OCI-LY7 (cell line): ENCODE data around the gene ULK4. TPM values are rescaled to one million over a fixed set of nuclear protein-coding genes. Genes with fewer than 3 reads are reported as not detected.

Experiments
- BruUV-seq: library from RNA; stranded (reverse); fragments of 400-500 nt; replicated peaks from 2 replicates; lab custom pipeline; 2021; lab: Mats Ljungman, UMichigan
- CTCF ChIA-PET: fragments of 300-600 bp; sonication (Branson Sonifier 250); formaldehyde crosslinking; loops from one replicate; lab custom pipeline; 2022; ENCODE audit warnings: antibody characterized with exemption; ENCODE audit not compliant: unreplicated experiment; lab: Charles Lee
- POLR2A ChIA-PET: fragments of 300-600 bp; sonication (Branson Sonifier 250); formaldehyde crosslinking; loops from one replicate; lab custom pipeline; 2022; ENCODE audit warnings: antibody characterized with exemption; lab: Charles Lee
- DNase-seq: peaks from one replicate; pipeline ENCODE4 v3.0.0-alpha.2; 2015; ENCODE audit warnings: low spot score
- H2AFZ ChIP-seq: fragments of 200-600 bp; sonication (generic), shearing (Covaris generic); 2 replicates; pipeline ENCODE4 v1.6.1; 2014; ENCODE audit warnings: mild to moderate bottlenecking, antibody characterized with exemption, low read length, moderate library complexity
- H3K27ac ChIP-seq: fragments of 200-600 bp; sonication (generic); 2 replicates; pipeline ENCODE4 v1.5.1; 2014; ENCODE audit warnings: mixed run types, low read depth, mild to moderate bottlenecking, moderate library complexity, low read length, inconsistent platforms; ENCODE audit not compliant: poor library complexity, severe bottlenecking
- H3K36me3 ChIP-seq: fragments of 200-600 bp; sonication (generic); 2 replicates; pipeline ENCODE4 v1.6.1; 2014; ENCODE audit warnings: mild to moderate bottlenecking, antibody characterized with exemption, low read length, moderate library complexity, mixed read lengths; ENCODE audit not compliant: insufficient read depth
- H3K4me1 ChIP-seq: fragments of 200-600 bp; sonication (generic); 2 replicates; pipeline ENCODE4 v1.5.1; 2014; ENCODE audit warnings: mild to moderate bottlenecking, low read length; ENCODE audit not compliant: insufficient read depth, poor library complexity, severe bottlenecking
- H3K4me2 ChIP-seq: fragments of 200-600 bp; sonication (generic); 2 replicates; pipeline ENCODE4 v1.6.1; 2014; ENCODE audit warnings: mild to moderate bottlenecking, low read length
- H3K4me3 ChIP-seq: fragments of 200-600 bp; sonication (generic); 2 replicates; pipeline ENCODE4 v1.5.1; 2014; ENCODE audit warnings: mild to moderate bottlenecking, low read depth, low read length; ENCODE audit not compliant: poor library complexity, severe bottlenecking
- H3K79me2 ChIP-seq: fragments of 200-600 bp; sonication (generic); 2 replicates; pipeline ENCODE4 v1.6.1; 2016; ENCODE audit warnings: low read depth, mild to moderate bottlenecking, low read length, moderate library complexity, mixed read lengths; ENCODE audit not compliant: insufficient read depth
- H3K9me2 ChIP-seq: fragments of 200-600 bp; sonication (generic); 2 replicates; pipeline ENCODE4 v1.6.1; 2016; ENCODE audit warnings: mild to moderate bottlenecking, low read length, mixed read lengths; ENCODE audit not compliant: insufficient read depth
- H3K9me3 ChIP-seq: fragments of 200-600 bp; sonication (generic); 2 replicates; pipeline ENCODE4 v1.6.1; 2014; ENCODE audit warnings: mild to moderate bottlenecking, mixed run types, low read length, mixed read lengths
- H4K20me1 ChIP-seq: fragments of 200-600 bp; sonication (generic); 2 replicates; pipeline ENCODE4 v1.6.1; 2014; ENCODE audit warnings: mild to moderate bottlenecking, antibody characterized with exemption, low read length, moderate library complexity, mixed read lengths; ENCODE audit not compliant: insufficient read depth
- CTCF ChIP-seq: fragments of 200-600 bp; sonication (generic); conservative IDR thresholded peaks from 2 replicates; pipeline ENCODE4 v1.5.1; 2014; ENCODE audit warnings: mild to moderate bottlenecking, antibody characterized with exemption, low read length, moderate library complexity, mixed read lengths
- EZH2phosphoT487 ChIP-seq: fragments of 200-600 bp; sonication (generic); IDR thresholded peaks from 2 replicates; pipeline ENCODE4 v1.6.1; 2018; ENCODE audit warnings: low read depth, borderline replicate concordance, mild to moderate bottlenecking, mixed run types, antibody characterized with exemption, low read length, moderate library complexity, mixed read lengths
- intact Hi-C: fragments of 100-400 bp; cut with micrococcal nuclease; formaldehyde crosslinking; loops from one replicate; pipeline ENCODE4 v1.10.0; 2022; ENCODE audit not compliant: unreplicated experiment
- total RNA-seq, 2 experiments: library from RNA; depleted of rRNA in 1 of 2; stranded (reverse); fragments of >200 nt in 1 of 2; shearing (Covaris generic) in 1 of 2; gene quantifications; 2 replicates each; pipeline ENCODE4 v1.2.3, GENCODE V29; 2014 to 2022

The ULK4 gene
- total RNA-seq, 2 experiments from 2014 or later = 18.9 to 21.0 TPM

- Histone ChIP-seq H4K20me1 (peaks cover 50% of the 10 kb centered on the region), H3K9me2 (no peaks in the 10 kb centered on the region), H3K79me2 (peaks cover 72% of the 10 kb centered on the region), H3K27ac (no peak overlapping the region), H3K36me3 (peaks cover 51% of the 10 kb centered on the region), H3K4me1 (no peaks in the 10 kb centered on the region), H3K4me3 (no peak overlapping the region), H3K4me2 (no peak overlapping the region), H2AFZ (no peak overlapping the region), H3K9me3 (peaks cover 4% of the 10 kb centered on the region; the same call in 1 of the 2 replicates)
- no TSS peak for BruUV-seq
- ChIA-PET POLR2A (interaction anchor here (0.9 kb wide), 1 partner anchor 11 kb away, joined by 4 read pairs; no protein-coding TSS in a partner anchor), CTCF (interaction anchor here (1.3 kb wide), 1 partner anchor 9 kb away, joined by 3 read pairs; no protein-coding TSS in a partner anchor)
- DNase-seq = no peak
- TF ChIP-seq CTCF = no peak
- TF ChIP-seq EZH2phosphoT487 = no peak
- intact Hi-C loops = no loop called here
These were observed 739.9 kb downstream of the ULK4 start for GRCh38 chr3:41222012-41222411.

- peaks cover 42% of the 10 kb centered on the region for H3K36me3 ChIP-seq
- H3K27ac ChIP-seq = no peak overlapping the region
- TF ChIP-seq CTCF = no peak
- TF ChIP-seq EZH2phosphoT487 = no peak
- H3K4me3 ChIP-seq = no peak overlapping the region
- H3K9me2 ChIP-seq = no peaks in the 10 kb centered on the region
- DNase-seq = no peak
- H3K79me2 ChIP-seq = peaks cover 81% of the 10 kb centered on the region
- no peak overlapping the region for H3K4me2 ChIP-seq
- CTCF ChIA-PET = no interaction called here
- intact Hi-C loops = no loop called here
- POLR2A ChIA-PET = interaction anchor here (1.1 kb wide), 1 partner anchor 9 kb away, joined by 3 read pairs; no protein-coding TSS in a partner anchor
- H3K9me3 ChIP-seq = peaks cover 4% of the 10 kb centered on the region; the same call in 1 of the 2 replicates
- H3K4me1 ChIP-seq = no peaks in the 10 kb centered on the region
- no TSS peak for BruUV-seq
- no peak overlapping the region for H2AFZ ChIP-seq
- H4K20me1 ChIP-seq = peaks cover 59% of the 10 kb centered on the region
These were observed 740.8 kb downstream of the ULK4 start for GRCh38 chr3:41220906-41221677.

GRCh38 chr3:41219424-41219823 lies 742.5 kb downstream of the ULK4 start:
- H3K9me2 ChIP-seq = no peaks in the 10 kb centered on the region
- ChIA-PET POLR2A (interaction anchor here (0.6 to 1.7 kb wide), 7 partner anchors 9 to 45 kb away, joined by 3 to 10 read pairs (median 3); partner anchors contain the start of gene CTNNB1), CTCF (no interaction called here)
- H3K79me2 ChIP-seq = peaks cover 98% of the 10 kb centered on the region
- H3K4me2 ChIP-seq = no peak overlapping the region
- TF ChIP-seq CTCF (no peak), EZH2phosphoT487 (no peak)
- peaks cover 25% of the 10 kb centered on the region for H3K36me3 ChIP-seq
- no peak for DNase-seq
- peaks cover 4% of the 10 kb centered on the region; the same call in 1 of the 2 replicates for H3K9me3 ChIP-seq
- intact Hi-C loops = no loop called here
- H4K20me1 ChIP-seq = peaks cover 71% of the 10 kb centered on the region
- no peak overlapping the region for H3K4me3 ChIP-seq
- no peaks in the 10 kb centered on the region for H3K4me1 ChIP-seq
- no peak overlapping the region for H3K27ac ChIP-seq
- H2AFZ ChIP-seq = no peak overlapping the region
- no TSS peak for BruUV-seq
